HG03354 (cell line): ENCODE measurements around the gene MYO6.
A peak's percentile ranks its signal among the peaks of the same experiment; 100 is the strongest.
"Not testable (repeated sequence)": the region's sequence is repeated elsewhere in the genome, so short reads cannot be mapped to it uniquely, and the experiment has no call there.

Experiments used
- ATAC-seq: cut with Tn5 transposase; IDR thresholded peaks from one replicate; pipeline ENCODE4 v1.9.1; 2021; ENCODE audit warnings: mild to moderate bottlenecking; ENCODE audit not compliant: unreplicated experiment, poor library complexity, severe bottlenecking

The MYO6 gene

GRCh38 chr6:75870389-75870788, 121.3 kb downstream of the MYO6 start:
- ATAC-seq = no peak

GRCh38 chr6:75874224-75874623, 125.2 kb downstream of the MYO6 start:
- ATAC-seq = no peak

GRCh38 chr6:75876152-75876551, 127.1 kb downstream of the MYO6 start:
- ATAC-seq = no peak

- ATAC-seq = no peak
Measured at GRCh38 chr6:75880305-75880704, 131.3 kb downstream of the MYO6 start.

GRCh38 chr6:75882734-75883133, 133.7 kb downstream of the MYO6 start:
- ATAC-seq = no peak

GRCh38 chr6:75884822-75885221, 135.8 kb downstream of the MYO6 start:
- no peak for ATAC-seq

GRCh38 chr6:75892384-75892783, 143.3 kb downstream of the MYO6 start:
- ATAC-seq = no peak

GRCh38 chr6:75893058-75893775, 144.2 kb downstream of the MYO6 start:
- ATAC-seq = peak; percentile 87

- ATAC-seq = peak; percentile 3
Measured at GRCh38 chr6:75893776-75894152, 144.7 kb downstream of the MYO6 start.

- ATAC-seq = no peak
Measured at GRCh38 chr6:75896526-75896925, 147.5 kb downstream of the MYO6 start.

- ATAC-seq = not testable (repeated sequence)
Measured at GRCh38 chr6:75900216-75900615, 151.2 kb downstream of the MYO6 start.

- ATAC-seq = not testable (repeated sequence)
Measured at GRCh38 chr6:75905129-75905528, 156.1 kb downstream of the MYO6 start.

GRCh38 chr6:75906871-75907270, 157.8 kb downstream of the MYO6 start:
- ATAC-seq = no peak

GRCh38 chr6:75907444-75907843, 158.4 kb downstream of the MYO6 start:
- no peak for ATAC-seq

GRCh38 chr6:75913040-75913439, 164.0 kb downstream of the MYO6 start:
- no peak for ATAC-seq

GRCh38 chr6:75922226-75922625, 173.2 kb downstream of the MYO6 start:
- ATAC-seq = no peak

GRCh38 chr6:75926293-75927168, 177.5 kb downstream of the MYO6 start:
- ATAC-seq = peak; percentile 75

- ATAC-seq = no peak
Measured at GRCh38 chr6:75931011-75931680, 182.1 kb downstream of the MYO6 start.

- peak; percentile 49 for ATAC-seq
Measured at GRCh38 chr6:75932067-75932466, 183.0 kb downstream of the MYO6 start.

GRCh38 chr6:75933387-75933975, 184.4 kb downstream of the MYO6 start:
- ATAC-seq = no peak
